Adrenal gland (tissue), 5 donors: ENCODE data around the gene OR1F1.

Experiments used
- POLR2A ChIP-seq, 2 donors: fragments of 450-650 bp; IDR thresholded peaks; one replicate each; pipeline ENCODE4 v1.6.1; 2017; ENCODE audit warnings: antibody characterized with exemption in 2 of 2, mild to moderate bottlenecking in 2 of 2, moderate library complexity in 1 of 2
- TF ChIP-seq, protein P1 (sequence below), 6 experiments: fragments of 450-650 bp in 4 of 6; fragments of 200-600 bp in 2 of 6; sonication (generic) in 1 of 6; IDR thresholded peaks; 1 replicate in 5 of 6; 2 replicates in 1 of 6; pipeline versions ENCODE4 v1.5.1 to v1.8.0; 2016 to 2021; ENCODE audit warnings: antibody characterized with exemption in 6 of 6, mild to moderate bottlenecking in 2 of 6, moderate library complexity in 1 of 6
- donor health status: DM: no; HTN: no; CAD: no.

DNA sequence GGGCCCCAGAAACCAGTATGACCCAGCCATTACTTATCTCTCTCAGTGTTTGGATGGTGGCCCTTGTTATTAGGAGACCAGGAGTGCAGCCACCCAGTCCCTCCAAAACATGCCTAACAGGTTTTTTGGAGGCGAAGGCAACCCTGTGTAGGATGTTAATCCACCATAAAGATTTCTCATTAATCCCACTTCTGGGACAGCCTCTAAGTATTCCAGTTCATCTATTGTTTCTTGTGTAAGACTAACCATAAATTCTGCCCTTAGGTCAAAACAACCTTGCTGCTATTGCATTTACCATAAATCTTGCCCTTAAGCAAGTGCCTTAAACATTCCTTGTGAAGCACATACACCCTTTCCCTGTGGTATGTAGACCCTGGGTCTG is 21.5 kb upstream of the OR1F1 start:
- TF ChIP-seq, protein P1, sequence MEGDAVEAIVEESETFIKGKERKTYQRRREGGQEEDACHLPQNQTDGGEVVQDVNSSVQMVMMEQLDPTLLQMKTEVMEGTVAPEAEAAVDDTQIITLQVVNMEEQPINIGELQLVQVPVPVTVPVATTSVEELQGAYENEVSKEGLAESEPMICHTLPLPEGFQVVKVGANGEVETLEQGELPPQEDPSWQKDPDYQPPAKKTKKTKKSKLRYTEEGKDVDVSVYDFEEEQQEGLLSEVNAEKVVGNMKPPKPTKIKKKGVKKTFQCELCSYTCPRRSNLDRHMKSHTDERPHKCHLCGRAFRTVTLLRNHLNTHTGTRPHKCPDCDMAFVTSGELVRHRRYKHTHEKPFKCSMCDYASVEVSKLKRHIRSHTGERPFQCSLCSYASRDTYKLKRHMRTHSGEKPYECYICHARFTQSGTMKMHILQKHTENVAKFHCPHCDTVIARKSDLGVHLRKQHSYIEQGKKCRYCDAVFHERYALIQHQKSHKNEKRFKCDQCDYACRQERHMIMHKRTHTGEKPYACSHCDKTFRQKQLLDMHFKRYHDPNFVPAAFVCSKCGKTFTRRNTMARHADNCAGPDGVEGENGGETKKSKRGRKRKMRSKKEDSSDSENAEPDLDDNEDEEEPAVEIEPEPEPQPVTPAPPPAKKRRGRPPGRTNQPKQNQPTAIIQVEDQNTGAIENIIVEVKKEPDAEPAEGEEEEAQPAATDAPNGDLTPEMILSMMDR (IDR thresholded peaks at IDR 0.05) = no peak
- no peak for TF ChIP-seq POLR2A (IDR thresholded peaks at IDR 0.05)
